Measurements from ENCODE around the gene SMIM44. TPM values are rescaled to one million over a fixed set of nuclear protein-coding genes. Genes with fewer than 3 reads are reported as not detected.
A peak's percentile ranks its signal among the peaks of the same experiment; 100 is the strongest.

The SMIM44 gene
- total RNA-seq, 1 donor from 2014 or later: not detected

DNA sequence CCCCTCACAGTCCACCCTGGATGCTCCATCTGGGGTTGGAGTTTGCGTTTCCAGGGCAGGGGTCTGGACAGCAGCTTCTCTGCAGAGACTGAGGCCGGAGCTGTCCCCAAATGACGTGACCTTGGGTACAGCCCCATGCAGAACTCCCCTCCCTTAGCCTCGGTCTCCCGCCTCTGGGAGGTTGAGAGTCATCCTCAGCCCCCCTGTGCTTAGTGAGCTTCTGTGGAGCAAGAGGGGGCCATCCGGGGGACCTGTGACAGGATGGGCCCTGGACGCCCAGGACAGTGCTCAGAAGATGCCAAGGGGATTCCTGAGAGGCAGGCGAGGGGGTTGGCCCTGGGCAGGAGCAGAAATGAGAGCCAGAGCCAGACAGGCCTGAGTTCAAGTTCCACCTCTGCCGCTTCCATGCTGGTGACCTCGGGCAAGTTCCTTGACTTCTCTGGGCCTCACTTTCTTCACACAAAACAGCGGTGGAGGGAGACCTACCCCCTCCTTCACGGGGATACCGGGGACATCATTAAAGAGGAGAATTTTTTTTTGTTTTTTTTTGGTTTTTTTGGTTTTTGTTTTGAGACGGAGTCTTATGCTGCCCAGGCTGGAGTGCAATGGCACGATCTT is 23.2 kb downstream of the SMIM44 start:
- no peaks in the 10 kb centered on the region for H3K27me3 ChIP-seq (ENCODE audit: low read depth)
- no peak overlapping the region for H3K4me3 ChIP-seq
- peaks cover 35% of the 10 kb centered on the region for H3K4me1 ChIP-seq
- TF ChIP-seq, protein P1, sequence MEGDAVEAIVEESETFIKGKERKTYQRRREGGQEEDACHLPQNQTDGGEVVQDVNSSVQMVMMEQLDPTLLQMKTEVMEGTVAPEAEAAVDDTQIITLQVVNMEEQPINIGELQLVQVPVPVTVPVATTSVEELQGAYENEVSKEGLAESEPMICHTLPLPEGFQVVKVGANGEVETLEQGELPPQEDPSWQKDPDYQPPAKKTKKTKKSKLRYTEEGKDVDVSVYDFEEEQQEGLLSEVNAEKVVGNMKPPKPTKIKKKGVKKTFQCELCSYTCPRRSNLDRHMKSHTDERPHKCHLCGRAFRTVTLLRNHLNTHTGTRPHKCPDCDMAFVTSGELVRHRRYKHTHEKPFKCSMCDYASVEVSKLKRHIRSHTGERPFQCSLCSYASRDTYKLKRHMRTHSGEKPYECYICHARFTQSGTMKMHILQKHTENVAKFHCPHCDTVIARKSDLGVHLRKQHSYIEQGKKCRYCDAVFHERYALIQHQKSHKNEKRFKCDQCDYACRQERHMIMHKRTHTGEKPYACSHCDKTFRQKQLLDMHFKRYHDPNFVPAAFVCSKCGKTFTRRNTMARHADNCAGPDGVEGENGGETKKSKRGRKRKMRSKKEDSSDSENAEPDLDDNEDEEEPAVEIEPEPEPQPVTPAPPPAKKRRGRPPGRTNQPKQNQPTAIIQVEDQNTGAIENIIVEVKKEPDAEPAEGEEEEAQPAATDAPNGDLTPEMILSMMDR (IDR thresholded peaks at IDR 0.05): no peak
- ATAC-seq (no peak), DNase-seq (no peak)
- no peaks in the 10 kb centered on the region for H3K9me3 ChIP-seq
- intact Hi-C loops (cut with DNase I): no loop called here
- H3K36me3 ChIP-seq: peaks cover 49% of the 10 kb centered on the region
- peak overlapping the region; percentile 77 for H3K27ac ChIP-seq

DNA sequence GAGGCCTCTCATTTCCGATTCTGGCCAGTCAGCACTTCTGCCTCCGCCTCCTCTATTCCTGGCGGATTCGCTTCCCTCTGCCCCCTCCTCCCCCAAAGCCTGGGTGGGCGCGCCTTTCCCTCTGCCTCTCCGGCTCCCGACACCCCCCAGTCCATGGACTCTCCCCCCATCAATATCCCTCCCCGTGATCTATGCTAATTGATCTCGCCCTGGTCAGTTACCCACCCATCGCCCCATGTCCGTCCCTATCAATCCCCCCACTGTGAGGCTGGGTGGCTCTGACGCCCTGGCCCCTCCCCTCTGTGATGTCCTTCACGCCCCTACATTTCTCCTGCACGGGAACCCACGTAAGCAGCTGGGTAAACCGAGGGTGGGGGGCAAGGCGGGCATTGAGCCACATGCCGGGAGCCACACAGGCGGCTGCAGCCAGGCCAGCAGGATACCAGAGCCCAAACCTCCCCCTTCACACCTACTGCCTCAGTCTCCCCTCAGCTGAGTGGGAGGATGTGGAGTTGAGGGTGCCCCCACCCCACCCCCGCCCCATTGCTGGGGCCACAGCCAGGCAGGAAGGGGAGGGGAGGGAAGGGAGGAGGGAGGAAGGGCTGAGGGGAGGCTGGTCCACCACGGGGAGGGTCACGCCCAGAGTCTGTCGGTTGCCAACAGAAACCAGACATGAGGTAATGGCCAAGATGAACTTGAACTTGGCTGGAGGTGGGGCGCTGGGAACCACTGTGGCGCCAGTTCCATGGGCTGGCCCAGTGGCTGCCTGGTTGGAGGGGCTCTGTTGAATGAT is 24.0 kb downstream of the SMIM44 start:
- ATAC-seq: peak; percentile 87
- Histone ChIP-seq H3K27ac (peak overlapping the region; percentile 77), H3K27me3 (ENCODE audit: low read depth) (no peaks in the 10 kb centered on the region), H3K4me1 (peaks cover 35% of the 10 kb centered on the region), H3K9me3 (no peaks in the 10 kb centered on the region), H3K36me3 (peaks cover 54% of the 10 kb centered on the region), H3K4me3 (no peak overlapping the region)
- TF ChIP-seq, protein P1 (IDR thresholded peaks at IDR 0.05): no peak
- intact Hi-C loops (cut with DNase I): no loop called here
- peak; percentile 79 for DNase-seq

DNA sequence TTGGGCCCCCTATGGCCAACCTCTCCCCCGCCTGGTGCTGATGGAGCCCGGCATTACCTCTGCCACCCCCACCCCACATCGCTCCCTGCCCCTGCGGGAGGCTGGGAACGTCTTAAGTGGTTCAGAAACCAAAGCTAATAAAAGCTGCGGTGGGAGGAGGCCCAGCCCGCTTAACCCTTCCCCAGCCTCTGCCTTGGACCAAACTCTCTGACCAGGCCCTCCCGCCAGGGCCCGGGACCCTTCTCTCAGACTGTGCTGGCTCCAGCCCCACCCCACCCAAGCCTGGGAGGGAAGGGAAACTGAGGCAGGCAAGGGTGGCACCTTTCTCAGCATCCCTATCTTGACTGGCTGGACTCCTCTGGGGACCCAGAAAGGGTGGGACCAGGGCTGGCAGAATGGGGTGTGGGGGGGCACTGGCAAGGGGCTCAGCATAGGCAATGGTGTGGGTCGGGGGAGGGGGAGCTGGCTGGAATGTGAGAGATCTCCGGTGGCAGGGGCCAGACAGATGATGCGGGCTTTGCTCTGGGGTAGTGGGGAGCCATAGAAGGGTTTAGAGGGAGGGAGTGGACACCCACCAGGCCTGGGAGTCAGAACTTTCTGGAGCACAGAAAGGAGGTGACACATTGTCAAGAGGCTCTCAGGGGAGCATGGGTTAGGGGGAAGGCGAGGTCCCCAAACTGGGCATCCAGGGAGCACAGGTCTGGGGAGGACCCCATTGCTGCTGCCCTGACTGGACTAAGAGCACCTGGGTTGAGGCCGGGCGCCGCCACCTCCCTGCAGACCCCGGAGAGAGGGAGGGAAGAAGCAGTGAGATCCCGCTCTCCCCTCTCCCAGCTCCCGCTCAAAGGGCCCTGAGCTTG is 24.8 kb downstream of the SMIM44 start:
- H3K4me1 ChIP-seq: peaks cover 35% of the 10 kb centered on the region
- H3K4me3 ChIP-seq: no peak overlapping the region
- TF ChIP-seq, protein P1 (IDR thresholded peaks at IDR 0.05): no peak
- no peak for DNase-seq
- no peaks in the 10 kb centered on the region for H3K9me3 ChIP-seq
- peak in 1 of 2 donors; percentile 2 for ATAC-seq
- peaks cover 56% of the 10 kb centered on the region for H3K36me3 ChIP-seq
- H3K27ac ChIP-seq: peak overlapping the region; percentile 77
- intact Hi-C loops (cut with DNase I): no loop called here
- no peaks in the 10 kb centered on the region for H3K27me3 ChIP-seq (ENCODE audit: low read depth)

DNA sequence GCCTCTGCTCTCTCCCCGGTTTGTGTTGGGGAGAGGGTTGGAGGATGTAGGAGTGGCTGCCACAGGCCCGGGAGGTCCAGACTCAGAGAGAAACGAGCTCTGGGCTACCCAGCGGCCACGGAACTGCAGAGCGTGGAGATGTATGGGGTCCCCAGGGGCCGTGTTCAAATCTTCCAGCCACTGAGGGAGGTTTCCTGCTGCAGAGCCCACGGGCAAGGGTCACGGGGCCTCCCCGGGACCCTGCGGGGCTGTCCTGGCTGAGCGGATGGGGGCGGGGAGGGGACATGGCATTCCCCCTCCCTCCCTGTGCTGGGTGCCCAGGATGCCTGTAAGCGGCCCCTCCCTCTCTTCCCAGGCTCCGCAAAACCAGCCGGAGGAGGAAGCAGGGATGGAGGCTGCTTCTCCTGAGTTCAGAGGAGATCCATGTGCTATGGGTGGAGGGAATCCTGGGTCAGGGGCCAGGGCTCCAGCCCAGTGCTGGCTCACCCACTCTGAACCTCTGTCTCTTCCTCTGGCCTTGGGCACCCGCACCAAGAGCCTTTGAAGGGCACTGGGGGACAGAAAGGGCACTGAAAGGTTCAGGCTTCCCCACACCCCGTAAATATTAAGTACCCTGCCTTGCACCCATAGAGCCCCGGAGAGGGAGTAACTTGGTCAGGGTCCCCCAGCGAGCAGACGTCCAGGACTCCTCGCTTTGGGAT is 25.6 kb downstream of the SMIM44 start:
- TF ChIP-seq, protein P1 (IDR thresholded peaks at IDR 0.05): no peak
- Histone ChIP-seq H3K27ac (peak overlapping the region; percentile 77), H3K4me3 (no peak overlapping the region), H3K9me3 (no peaks in the 10 kb centered on the region), H3K4me1 (peaks cover 35% of the 10 kb centered on the region), H3K27me3 (ENCODE audit: low read depth) (no peaks in the 10 kb centered on the region), H3K36me3 (peaks cover 56% of the 10 kb centered on the region)
- ATAC-seq (no peak), DNase-seq (no peak)
- intact Hi-C loops (cut with DNase I): no loop called here
